Right hindlimb (tissue), 1 donor: ENCODE results near the gene ATG12.

Source experiments
- DNase-seq: peaks from one replicate; pipeline ENCODE4 v3.0.0-alpha.2; 2018

The ATG12 gene

DNA sequence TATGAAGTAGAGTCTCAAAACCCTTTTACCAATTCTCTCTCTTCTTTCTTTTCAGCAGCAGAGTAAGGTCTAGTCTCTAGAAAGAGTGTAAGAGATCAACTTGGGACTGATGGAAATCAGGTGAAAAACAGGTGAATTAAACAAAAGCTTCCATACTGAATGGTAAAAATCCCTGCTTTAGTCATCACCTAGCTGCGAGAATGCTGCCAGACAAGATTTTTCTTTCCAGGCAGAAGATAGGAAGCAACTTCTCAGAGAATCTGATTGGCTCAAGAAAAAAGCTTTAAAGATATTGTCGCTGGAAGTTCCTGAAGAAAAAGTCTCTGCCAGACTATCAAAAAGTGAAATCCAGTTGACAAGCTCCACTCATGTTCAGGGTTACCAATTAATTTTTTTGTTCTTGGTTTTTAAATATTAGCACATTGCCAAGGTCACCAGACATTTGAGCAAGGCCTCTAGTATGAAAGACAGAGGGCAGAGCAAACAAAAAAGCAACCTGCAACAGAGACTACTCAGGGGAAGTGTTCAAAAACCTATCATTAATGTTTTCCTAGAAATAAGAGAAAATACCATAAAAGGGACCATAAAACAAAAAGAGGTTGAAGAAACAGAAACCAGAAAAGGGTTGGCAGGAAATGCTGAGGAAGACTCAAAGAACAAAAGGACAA lies 34.2 kb downstream of the ATG12 start:
- no peak for DNase-seq

DNA sequence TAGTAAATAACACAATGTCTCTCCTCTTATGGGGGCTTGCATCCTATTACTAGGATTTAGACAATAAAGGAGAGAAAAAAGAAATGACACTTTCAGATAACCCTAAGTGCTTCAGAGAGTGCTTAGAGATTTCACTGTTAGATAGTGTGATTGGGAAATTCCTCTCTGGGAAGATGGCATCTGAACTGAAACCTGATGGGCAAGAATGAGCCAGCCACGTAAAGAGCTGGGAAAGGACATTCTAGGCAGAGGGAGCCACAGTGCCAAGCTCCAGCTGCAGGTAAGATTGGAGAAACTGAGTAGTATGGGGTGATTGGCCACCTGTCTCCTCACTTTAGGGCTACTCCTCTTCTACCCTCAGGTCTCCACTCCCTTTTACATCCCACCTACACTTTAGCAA lies 39.4 kb downstream of the ATG12 start:
- DNase-seq, result no peak

DNA sequence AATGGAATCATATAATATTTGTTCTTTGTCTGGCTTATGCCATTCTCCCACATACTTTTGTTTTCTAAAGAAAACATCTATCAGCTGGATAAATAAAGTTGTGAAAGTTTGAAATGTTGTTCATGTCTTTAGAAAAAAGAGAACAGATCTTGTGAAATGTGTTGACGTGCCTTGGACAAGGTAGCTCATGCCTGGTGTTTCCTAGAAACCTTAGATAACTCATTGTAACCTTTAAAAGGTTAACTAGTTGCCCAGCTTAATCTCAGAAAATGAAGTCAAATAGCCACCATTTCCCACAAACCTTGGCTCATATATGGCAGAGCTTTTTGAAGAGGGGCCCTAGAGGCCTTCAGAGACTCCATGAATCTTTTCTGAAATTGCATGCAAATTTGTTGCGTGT lies 40.2 kb downstream of the ATG12 start:
- no peak for DNase-seq

DNA sequence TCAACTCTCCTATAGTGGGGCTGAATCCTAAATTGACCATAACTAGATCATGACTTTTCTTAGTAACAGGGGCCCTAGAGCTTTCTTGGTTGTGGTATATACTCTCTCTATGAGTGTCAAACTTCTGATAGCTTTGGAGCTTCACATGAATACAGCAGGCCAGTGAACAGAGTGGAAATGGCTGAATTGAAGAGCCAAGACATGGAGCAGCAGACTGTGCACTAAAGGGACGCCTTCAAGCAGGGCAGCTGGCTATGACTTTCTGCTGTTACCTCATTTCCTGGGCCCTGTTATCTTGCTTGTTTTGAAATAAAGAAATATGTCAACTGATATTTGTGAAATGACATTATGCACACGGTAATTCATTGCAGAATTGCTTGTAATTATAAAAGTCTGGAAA lies 41.3 kb downstream of the ATG12 start:
- no peak for DNase-seq

GRCh38 chr5:115798252-115798651 lies 43.1 kb downstream of the ATG12 start:
- DNase-seq, result no peak

- DNase-seq, result no peak
Measured at GRCh38 chr5:115796656-115797055, 44.7 kb downstream of the ATG12 start.

DNA sequence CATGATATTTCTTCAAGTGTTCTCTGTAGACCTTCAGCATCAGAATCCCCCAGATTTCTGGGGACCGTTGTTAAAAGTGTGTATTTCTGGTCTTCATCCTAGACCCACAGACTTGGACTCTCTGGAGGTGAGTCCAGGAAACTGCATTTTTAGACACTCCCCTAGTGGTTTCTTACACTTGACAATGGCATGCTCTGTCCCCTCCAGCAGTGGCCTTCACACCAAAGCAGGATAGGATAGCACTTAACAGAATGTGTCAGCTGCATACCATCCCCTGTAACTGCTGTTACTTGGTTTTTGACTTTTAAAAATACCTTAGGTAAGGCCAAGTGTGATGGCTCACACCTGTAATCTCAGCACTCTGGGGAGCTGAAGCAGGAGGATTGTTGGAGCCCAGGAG lies 45.7 kb downstream of the ATG12 start:
- no peak for DNase-seq

GRCh38 chr5:115788440-115788839 lies 52.9 kb downstream of the ATG12 start:
- DNase-seq, result no peak

GRCh38 chr5:115787426-115787825 lies 53.9 kb downstream of the ATG12 start:
- DNase-seq, result no peak

- peak; percentile 36 for DNase-seq
Measured at GRCh38 chr5:115785381-115786065, 55.8 kb downstream of the ATG12 start.

- no peak for DNase-seq
Measured at GRCh38 chr5:115778417-115778816, 62.9 kb downstream of the ATG12 start.
